ENCODE results near the gene KASH5.

Gene KASH5

DNA sequence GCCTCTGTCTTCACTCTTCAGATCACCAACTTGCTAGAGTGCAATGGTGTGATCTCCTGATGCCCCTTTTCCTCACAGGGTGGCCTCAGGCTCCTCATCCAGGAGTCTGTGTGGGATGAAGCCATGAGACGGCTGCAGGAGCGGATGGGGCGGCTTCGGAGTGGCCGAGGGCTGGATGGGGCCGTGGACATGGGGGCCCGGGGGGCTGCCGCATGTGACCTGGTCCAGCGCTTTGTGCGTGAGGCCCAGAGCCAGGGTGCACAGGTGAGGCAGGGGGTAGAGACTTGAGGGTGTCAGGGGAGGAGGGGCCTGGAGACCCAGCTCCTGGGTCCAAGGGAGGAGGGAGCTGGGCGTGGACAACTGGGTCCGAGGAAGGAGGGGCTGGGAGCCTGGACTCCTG is 74.4 kb downstream of the KASH5 start:
- DNase-seq = no peak

DNA sequence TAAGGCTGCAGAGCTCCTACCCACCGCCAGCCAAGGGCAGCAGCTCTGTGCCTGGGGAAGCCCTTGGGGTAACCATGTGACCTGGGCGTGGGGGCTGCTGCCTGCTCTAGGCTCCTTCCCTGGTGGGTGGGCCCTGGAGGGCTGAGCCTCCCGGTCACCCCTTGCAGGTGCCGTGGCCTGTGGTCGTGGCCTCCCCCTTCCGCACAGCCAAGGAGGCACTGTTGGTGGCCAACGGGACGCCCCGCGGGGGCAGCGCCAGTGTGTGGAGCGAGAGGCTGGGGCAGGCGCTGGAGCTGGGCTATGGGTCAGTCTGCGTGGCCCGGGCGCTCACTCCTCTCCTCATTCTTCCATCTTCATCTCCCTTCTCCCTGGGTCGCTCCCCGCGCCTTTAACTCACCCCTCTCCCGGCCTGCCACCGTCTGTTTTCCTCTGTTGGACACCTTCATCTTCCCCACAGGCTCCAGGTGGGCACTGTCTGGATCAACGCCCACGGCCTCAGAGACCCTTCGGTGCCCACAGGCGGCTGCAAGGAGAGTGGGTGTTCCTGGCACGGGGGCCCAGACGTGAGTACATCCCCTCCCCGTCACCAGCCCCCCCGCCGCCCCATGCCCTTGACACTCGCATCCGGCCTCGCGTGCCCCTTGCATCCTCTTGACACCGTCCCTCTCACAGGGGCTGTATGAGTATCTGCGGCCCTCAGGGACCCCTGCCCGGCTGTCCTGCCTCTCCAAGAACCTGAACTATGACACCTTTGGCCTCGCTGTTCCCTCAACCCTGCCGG is 76.1 kb downstream of the KASH5 start:
- no peak for DNase-seq

DNA sequence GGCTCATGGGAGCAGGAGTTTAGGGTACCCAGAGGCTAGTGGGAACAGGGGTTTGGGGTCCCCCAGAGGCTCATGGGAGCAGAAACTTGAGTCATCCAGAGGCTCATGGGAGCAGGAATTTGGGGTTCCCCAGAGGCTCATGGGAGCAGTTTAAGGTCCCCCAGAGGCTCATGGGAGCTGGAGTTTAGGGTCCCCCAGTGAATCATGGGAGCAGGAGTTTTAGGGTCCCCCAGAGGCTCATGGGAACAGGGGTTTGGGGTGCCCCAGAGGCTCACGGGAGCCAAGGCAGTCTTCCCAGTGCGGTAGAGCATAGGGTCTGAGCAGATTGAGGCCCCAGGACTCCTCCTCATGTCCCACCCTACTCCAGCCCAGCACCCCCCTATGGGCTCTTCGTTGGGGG is 77.3 kb downstream of the KASH5 start:
- DNase-seq = no peak
